Putamen (tissue), 1 donor: ENCODE results near the gene TBC1D20.
"Not testable (repeated sequence)": the region's sequence is repeated elsewhere in the genome, so short reads cannot be mapped to it uniquely, and the experiment has no call there.

ENCODE experiments used
- DNase-seq: peaks from one replicate; pipeline ENCODE4 v3.0.0-alpha.2; 2016; ENCODE audit warnings: low spot score

Gene TBC1D20

DNA sequence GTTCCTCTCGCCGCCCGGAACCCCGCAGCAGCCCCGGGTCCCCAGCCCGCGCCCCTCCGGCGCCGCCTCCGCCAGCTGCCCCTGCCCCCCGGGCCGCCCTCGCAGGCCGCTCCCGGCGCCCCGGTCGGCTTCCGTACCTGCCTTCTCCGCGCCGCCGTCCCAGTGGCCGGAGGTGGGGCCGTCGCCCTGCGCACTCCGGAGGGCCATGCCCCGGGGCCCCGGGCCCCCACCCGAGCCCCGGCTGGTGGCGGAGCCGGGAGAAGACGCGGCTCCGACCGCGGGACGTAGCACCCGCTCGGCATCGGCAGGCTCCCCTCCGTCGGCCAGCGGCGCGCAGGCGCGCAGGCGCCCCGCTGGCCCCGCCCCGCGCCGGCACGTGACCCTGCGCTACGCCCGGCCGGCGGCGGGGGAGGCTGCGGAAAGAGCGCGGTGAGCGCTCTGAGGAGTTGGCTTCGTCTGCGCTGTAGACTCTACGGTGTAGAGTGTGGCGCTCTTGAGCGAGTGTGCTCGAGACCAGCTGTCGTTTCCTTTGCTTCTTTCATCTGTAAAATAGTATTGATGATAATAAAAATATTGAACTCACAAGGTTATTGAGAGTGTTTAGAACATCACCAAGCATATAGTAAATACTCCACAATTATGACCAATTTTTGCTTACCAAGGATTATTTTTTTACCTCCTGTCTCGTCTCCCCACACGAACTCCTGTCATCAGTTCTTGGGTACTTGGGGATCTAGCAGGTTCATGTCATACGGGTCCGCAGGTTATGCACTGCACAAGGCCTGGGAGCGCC lies at the start of gene TBC1D20:
Gene TBC1D20, minus strand, starts transcription at position 335 of the 793 bp plus-strand sequence. Its CDS starts 128 bp downstream, at position 207.
- DNase-seq = peak; percentile 92

DNA sequence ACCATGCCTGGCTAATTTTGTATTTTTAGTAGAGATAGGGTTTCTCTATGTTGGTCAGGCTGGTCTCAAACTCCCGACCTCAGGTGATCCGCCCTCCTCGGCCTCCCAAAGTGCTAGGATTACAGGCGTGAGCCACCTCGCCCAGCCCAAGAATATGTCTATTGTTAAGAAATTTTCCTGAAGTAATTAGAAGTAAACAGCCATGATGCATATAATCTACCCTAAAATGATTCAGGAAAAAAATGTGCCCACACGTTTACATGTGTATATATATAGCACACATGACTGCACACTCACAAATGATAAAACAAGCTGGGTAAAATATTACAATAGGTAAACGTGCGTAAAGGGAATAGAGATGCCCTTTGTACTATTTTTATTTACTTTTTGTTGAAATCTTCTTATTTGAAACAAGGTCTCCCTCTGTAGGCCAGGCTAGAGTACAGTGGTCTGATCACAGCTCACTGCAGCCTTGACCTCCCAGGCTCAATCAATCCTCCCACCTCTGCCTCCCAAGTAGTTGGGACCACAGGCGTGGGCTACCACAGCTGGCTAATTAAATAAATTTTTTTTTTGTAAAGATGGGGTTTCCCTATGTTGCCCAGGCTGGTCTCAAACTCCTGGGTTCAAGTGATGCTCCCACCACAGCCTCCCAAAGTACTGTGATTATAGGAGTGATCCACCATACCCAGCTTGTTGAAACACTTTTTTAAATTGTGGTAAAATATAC lies 48.2 kb upstream of the TBC1D20 start:
- DNase-seq = not testable (repeated sequence)

DNA sequence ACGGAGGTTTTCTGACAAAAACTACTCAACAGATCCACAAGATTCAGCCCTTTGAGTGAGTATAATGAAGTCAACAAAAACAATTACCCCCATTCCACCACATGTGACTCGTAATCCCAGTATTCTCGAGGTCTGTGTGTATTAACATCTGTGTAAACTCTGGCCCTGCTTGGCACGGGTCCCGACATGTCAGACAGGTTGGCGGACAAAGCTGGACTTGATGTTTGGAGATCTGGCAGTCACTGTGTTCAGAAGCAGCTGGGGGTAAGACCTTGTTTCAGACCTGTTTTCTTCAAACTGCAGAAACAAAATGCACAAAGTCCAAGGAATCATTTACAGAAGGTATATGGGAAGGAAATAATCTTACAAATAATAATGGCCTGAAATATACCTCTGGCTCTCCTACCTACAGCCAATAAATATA lies 46.0 kb upstream of the TBC1D20 start:
- DNase-seq = not testable (repeated sequence)

- no peak for DNase-seq
Measured at GRCh38 chr20:507761-508332, 45.5 kb upstream of the TBC1D20 start.

DNA sequence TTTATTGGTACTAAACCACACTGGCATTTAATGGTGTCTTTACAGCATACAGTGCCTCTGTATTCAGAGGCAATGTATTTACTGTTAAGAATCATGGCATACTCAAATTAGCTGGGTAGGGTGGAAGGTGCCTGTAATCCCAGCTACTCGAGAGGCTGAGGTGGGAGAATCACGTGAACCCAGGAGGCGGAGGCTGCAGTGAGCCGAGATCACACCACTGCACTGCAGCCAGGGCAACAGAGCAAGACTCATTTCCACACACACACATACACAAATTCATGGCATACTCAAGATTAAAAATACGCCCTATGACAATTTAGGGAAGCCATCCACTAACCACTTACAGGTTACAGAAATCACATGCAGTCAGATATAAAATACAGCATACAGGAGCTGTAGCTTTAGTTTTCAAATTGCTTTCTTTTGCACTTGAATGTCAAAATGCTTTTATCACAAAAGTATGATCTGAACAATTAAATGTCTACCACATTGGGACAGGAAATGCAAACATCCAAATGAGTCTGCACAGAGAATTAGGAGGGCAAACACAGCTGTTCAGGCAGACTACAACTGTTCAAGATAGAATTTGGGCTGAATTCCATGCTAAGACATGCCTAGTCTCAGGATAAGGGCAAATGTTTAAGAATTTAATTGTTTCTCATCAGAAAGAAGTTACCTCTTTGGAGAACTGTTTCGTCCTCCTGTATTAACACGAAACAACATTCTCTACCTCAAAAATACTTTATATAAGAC lies 44.8 kb upstream of the TBC1D20 start:
- DNase-seq = no peak

- no peak for DNase-seq
Measured at GRCh38 chr20:504632-505075, 42.3 kb upstream of the TBC1D20 start.

DNA sequence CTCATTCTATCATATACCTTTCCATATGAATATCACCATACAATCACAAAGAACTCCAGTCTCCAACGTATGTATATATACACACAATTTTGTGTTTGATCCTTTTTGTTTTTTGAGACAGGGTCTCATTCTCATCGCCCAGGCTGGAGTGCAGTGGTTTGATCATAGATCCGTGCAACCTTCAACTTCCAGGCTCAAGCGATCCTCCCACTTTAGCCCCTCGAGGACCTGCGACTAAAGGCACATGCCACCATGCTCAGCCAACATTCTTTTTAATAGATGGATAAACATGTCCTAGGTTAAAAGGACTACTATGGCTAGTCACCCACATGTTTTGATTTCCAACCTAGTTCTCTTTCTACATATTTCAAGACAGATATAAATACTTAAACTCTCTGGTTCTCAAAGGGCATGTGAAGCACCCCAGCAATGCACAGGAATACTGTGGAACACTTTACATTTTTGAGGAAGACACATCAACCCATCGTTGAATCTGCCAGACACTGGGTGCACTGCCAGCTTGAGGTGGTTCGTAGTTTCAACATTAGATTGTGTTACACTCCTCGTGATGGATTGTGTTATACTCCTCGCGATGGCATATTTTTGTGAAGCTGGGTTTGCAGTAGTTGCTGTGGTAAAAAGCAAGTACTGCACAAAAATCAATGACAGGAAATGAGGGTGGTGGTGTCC lies 40.9 kb upstream of the TBC1D20 start:
- DNase-seq = no peak

DNA sequence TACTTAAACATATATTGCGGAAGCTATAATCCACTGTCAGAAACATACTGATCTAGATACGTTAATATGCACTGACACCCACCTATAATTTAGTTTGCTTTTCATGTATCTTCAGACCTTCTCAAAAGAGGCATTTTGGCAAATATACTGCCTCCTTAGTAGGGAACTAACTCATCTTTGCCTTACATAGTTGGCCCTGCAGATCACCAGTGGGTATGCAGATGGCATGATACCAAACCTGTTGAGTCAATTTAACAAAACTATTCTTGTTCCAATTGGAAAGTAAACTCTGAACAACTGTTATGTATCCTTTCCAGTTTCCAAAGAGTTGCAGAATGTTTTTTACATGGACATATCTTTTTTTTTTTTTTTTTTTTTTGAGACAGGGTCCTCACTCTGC lies 35.6 kb upstream of the TBC1D20 start:
- DNase-seq = no peak

- no peak for DNase-seq
Measured at GRCh38 chr20:496126-496696, 33.9 kb upstream of the TBC1D20 start.

DNA sequence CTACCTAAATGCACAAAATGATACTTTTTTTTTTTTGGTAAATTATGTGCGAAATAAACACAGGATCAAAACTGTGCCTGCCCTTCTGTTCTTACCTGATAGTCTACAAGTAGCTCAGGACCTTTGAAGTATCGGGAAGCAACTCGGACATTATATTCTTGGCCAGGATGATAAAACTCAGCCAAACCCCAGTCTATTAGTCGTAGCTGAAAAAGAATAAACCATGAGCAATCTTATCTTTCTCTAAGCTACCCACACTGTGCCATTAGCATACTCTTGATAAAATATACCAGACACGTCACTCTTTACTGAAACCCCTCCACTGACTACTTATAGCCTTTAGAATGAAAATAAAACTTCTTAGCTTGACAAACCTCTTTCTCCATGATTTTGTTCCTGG lies 29.8 kb upstream of the TBC1D20 start:
- no peak for DNase-seq

- DNase-seq = no peak
Measured at GRCh38 chr20:487655-488054, 25.3 kb upstream of the TBC1D20 start.

- no peak for DNase-seq
Measured at GRCh38 chr20:483815-484644, 21.7 kb upstream of the TBC1D20 start.

- DNase-seq = no peak
Measured at GRCh38 chr20:481167-481566, 18.8 kb upstream of the TBC1D20 start.

GRCh38 chr20:480044-480443 lies 17.7 kb upstream of the TBC1D20 start:
- DNase-seq = no peak

GRCh38 chr20:479487-479886 lies 17.2 kb upstream of the TBC1D20 start:
- no peak for DNase-seq

DNA sequence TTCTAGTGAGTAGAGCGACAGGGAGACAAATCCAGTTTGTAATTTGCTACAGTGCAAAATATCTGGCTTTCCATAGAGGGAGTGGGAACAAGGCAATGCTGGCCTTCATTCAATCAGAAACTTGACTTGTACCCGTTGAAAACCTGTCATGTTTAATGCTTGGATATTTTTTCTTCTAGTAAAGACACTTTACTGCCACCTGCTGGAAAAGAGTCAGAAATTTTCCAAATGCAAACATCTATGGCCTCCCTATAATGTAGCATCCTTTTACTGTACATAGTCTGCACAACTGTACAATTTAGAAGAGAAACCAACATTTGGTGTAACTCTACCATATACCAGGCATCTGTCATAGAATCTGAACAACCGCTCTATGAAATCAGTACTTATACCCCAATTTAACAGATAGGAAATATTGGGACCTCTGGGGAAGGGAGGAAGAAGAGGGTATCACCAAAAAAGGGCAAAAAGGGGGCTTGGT lies 16.7 kb upstream of the TBC1D20 start:
- peak; percentile 53 for DNase-seq

DNA sequence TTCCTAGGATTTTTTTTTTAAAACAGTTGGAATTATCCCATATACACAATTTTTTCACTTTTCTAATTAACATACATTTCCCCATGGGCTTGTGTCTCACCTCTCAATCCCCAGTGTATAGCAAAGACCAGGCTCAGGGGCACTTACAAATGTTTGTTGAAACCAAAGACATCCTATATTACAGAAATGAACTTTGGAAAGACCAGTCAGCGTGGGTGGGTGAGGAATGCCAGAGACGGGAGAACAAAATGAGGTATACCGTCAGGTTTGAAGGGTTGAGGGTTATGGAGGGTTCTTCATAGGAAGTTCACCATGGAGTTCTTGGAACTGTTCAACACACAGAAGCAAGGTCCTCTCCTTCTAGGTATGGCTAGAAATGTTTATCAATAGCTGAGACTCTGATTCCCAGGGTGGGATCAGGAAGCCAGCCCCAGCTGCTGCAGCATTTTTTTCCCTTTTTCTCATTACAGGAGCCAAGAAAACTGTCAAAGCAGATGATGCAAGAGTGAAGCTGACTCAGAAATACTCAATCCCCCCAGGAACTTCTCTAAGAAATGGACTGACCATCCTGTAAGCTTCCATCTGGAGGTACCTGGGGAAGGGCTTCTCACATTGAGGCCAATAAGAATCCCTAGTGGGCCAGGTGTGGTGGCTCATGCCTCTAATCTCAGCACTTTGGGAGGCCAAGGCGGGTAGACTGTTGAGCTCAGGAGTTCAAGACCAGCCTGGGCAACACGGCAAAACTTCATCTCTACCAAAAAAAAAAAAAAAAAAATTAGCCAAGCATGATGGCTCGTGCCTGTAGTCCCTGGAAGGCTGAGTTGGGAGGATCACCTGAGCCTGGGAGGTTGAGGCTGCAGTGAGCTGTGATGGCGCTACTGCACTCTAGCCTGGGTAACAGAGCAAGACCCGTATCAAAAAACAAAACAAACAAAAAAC lies 15.9 kb upstream of the TBC1D20 start:
- no peak for DNase-seq

DNA sequence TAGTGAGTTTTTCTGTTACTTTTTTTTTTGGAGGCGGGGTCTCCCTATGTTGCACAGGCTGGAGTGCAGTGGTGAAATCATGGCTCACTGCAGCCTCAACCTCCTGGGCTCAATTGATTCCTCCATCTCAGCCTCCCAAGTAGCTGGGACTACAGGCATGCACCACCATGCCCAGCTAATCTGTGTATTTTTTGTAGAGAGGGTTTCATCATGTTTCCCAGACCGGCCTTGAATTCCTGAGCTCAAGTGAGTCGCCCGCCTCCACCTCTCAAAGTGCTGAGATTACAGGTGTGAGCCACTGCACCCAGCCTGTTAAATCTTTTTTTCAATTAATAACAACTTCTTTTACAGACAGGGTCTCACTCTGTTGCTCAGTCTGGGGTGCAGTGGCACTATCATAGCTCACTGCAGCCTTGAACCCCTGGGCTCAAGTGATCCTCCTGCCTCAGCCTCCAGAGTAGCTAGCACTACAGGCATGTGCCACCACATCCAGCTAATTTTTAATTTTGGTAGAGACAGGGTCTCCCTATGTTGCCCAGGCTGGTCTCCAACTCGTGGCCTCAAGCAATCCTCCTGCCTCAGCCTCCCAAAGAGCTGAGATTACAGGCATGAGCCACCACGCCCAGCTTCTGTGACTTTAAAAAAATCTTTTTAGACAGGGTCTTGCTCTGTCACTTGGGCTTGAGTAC lies 14.4 kb upstream of the TBC1D20 start:
- not testable (repeated sequence) for DNase-seq
